ENCODE results near the gene NSDHL. TPM values are rescaled to one million over a fixed set of nuclear protein-coding genes. Genes with fewer than 3 reads are reported as not detected.
"Not testable (repeated sequence)": the region's sequence is repeated elsewhere in the genome, so short reads cannot be mapped to it uniquely, and the experiment has no call there.

The NSDHL gene
- total RNA-seq, 2 donors from 2014 or later = 21.1 to 22.2 TPM

DNA sequence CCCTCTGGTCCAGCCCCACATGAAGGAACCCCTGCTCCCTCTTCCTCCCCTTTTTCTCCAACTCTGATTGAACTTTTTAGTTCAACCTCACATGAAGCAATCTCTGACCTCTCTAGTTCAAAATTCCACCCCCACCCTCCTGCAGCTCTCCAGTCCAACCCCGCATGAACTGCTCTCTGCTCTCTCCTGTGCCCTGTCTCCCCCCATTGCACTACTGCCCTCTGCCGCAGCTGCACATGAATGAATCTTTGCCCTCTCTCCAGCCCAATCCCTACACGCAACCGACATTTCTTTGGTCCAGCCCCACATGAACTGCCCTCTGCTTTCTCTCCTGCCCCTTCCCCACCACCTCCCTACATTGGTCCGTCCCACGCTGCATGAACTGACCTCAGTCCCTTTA is 7.2 kb upstream of the NSDHL start:
- ATAC-seq (no peak), DNase-seq (ENCODE audit: low spot score) (no peak)
- Mint-ChIP-seq H3K36me3 (no peaks in the 10 kb centered on the region), H3K9me3 (no peaks in the 10 kb centered on the region), H3K27me3 (peaks cover 7 to 11% of the 10 kb centered on the region in 2 donors), H3K4me3 (no peak overlapping the region), H3K4me1 (ENCODE audit: low read depth in 2 of 2) (no peaks in the 10 kb centered on the region), H3K27ac (no peak overlapping the region)

DNA sequence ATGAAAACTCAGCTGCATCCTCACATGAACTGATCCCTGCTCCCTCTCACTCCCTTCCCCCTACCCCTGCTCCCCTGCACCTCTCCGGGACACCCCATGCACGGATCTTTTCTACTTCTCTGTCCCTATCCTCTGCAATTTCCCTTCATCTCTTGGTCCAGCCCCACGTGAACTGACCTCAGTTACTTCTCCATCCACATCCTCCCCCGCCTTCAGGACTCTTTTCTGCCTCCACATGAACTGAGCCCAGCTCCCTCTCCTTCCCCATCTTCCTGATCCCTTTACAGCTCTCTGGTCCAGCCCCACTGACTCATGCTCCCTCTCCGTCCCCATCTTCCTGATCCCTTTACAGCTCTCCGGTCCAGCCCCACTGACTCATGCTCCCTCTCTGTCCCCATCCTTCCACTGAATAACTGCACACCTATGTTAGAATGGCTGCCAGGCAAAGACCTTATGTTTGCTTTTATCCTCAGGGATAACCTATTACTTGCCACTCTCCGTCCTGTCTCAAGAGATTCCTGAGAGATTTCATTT is 6.0 kb upstream of the NSDHL start:
- no peak for DNase-seq (ENCODE audit: low spot score)
- Mint-ChIP-seq H3K36me3 (no peaks in the 10 kb centered on the region), H3K9me3 (no peaks in the 10 kb centered on the region), H3K4me1 (ENCODE audit: low read depth in 2 of 2) (no peaks in the 10 kb centered on the region), H3K27me3 (peaks cover 7 to 11% of the 10 kb centered on the region in 2 donors), H3K27ac (no peak overlapping the region), H3K4me3 (no peak overlapping the region)
- no peak for ATAC-seq

DNA sequence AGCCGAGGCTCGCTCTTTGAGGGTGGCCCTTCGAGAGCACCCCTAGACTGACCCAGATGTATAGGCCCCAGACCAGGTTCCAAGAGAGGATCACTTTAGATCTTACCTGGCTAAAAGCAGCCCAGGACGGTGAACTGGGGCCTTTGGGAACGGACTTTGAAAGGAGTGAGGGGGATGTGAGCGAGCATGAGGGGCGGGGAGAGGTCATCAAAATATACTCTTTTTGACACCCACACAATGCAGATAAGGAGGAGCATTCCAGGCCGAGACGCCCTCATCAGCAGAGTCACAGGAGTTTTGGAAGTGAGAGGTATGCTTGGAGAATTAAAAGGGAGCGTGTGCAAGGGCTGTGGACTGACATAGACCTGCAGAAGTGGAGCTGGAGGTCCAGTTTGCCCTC is 528 bp downstream of the NSDHL start:
- DNase-seq (ENCODE audit: low spot score) (no peak), ATAC-seq (no peak)
- Mint-ChIP-seq H3K4me3 (peak overlapping the region; percentile 95), H3K27me3 (no peaks in the 10 kb centered on the region), H3K36me3 (no peaks in the 10 kb centered on the region), H3K27ac (peak overlapping the region; percentile 77 to 93), H3K4me1 (ENCODE audit: low read depth in 2 of 2) (peaks cover 16 to 19% of the 10 kb centered on the region in 2 donors), H3K9me3 (no peaks in the 10 kb centered on the region)

DNA sequence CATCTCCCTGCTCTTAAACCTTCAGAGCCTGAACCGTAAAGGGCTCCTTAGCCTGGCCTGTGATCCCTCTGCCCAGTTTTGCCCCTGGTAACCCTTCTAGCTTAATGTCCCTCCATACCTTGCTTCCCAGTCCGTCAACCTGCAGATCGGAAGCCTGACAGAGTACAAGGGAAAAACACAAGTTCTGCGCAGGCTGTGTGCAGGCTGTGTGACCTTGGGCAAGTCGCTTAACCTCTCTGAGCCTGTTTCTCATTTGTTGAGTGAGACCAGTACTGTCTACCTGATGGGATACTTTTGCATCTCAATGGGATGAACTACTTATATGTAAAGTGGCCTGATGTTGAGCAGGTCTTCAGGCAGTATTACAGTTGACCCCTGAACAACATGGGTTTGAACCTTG is 1.7 kb downstream of the NSDHL start:
- Mint-ChIP-seq H3K27me3 (no peaks in the 10 kb centered on the region), H3K9me3 (no peaks in the 10 kb centered on the region), H3K36me3 (peaks cover 8% of the 10 kb centered on the region), H3K4me1 (ENCODE audit: low read depth in 2 of 2) (peaks cover 16 to 19% of the 10 kb centered on the region in 2 donors), H3K4me3 (peak overlapping the region; percentile 95), H3K27ac (peak overlapping the region in 1 of 2 donors; percentile 49)
- DNase-seq (ENCODE audit: low spot score) (no peak), ATAC-seq (no peak)

DNA sequence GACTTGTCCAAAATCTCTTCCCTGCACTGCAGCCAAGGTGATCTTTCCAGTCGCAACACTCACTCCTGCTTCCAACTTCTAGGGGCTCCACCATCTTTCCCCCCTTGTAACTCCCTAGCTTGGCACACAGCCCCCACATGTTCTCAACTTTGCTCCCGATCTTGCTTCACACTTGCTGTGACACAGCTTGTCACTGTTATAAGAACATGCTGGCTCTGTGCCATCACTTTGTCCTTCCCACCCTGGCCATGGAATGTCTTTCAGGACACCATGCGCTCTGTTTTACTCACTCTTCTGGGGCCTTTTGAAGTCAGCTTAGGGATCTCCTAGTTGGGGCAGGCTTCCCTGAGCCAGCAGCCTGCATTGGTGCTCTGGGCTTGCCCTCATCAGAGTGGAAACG is 2.5 kb downstream of the NSDHL start:
- H3K4me3 Mint-ChIP-seq = peak overlapping the region; percentile 95
- ATAC-seq = no peak
- peaks cover 21 to 22% of the 10 kb centered on the region in 2 donors for H3K4me1 Mint-ChIP-seq (ENCODE audit: low read depth in 2 of 2)
- no peak for DNase-seq (ENCODE audit: low spot score)
- no peak overlapping the region for H3K27ac Mint-ChIP-seq
- peaks cover 8% of the 10 kb centered on the region for H3K36me3 Mint-ChIP-seq
- no peaks in the 10 kb centered on the region for H3K9me3 Mint-ChIP-seq
- H3K27me3 Mint-ChIP-seq = peaks cover 0 to 2% of the 10 kb centered on the region in 2 donors

DNA sequence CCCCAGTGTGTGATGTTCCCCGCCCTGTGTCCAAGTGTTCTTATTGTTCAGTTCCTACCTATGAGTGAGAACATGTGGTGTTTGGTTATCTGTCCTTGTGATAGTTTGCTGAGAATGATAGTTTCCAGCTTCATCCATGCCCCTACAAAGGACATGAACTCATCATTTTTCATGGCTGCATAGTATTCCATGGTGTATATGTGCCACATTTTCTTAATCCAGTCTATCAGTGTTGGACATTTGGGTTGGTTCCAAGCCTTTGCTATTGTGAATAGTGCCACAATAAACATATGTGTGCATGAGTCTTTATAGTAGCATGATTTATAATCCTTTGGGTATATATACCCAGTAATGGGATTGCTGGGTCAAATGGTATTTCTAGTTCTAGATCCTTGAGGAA is 4.6 kb downstream of the NSDHL start:
- H3K4me3 Mint-ChIP-seq; DNase-seq (ENCODE audit: low spot score); H3K27ac Mint-ChIP-seq; H3K9me3 Mint-ChIP-seq; H3K27me3 Mint-ChIP-seq; ATAC-seq; H3K36me3 Mint-ChIP-seq: not testable (repeated sequence)
- peaks cover 24 to 27% of the 10 kb centered on the region in 2 donors for H3K4me1 Mint-ChIP-seq (ENCODE audit: low read depth in 2 of 2)

DNA sequence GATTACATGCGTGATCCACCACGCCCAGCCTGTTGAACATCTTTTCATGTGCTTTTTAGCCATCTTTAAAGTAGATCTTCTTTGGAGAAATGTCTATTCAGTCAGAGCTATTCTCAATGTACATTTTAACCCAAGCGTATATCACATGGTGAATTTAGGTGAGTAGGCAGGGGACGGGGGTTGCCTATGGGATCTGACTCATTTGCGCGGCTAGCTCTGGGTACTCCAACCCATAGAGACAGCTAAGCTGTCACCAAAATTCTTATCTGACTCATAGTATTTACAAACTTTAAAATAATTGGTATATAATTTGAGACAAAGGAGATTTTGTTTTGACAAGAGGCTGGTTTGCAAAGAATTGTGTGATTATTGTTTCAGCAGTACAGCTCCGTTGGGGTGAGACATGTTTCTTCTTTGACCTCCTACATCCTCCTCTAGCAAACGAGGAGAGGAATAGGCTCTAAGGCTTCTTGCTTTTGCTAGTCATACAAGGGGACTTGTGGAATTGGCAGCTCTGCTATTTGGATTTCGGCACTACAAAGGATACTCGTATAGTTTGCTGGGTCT is 12.0 kb downstream of the NSDHL start:
- no peak for DNase-seq (ENCODE audit: low spot score)
- no peak for ATAC-seq
- Mint-ChIP-seq H3K36me3 (no peaks in the 10 kb centered on the region), H3K4me3 (no peak overlapping the region), H3K27me3 (peaks cover 0 to 8% of the 10 kb centered on the region in 2 donors), H3K4me1 (ENCODE audit: low read depth in 2 of 2) (peaks cover 8 to 11% of the 10 kb centered on the region in 2 donors), H3K27ac (no peak overlapping the region), H3K9me3 (no peaks in the 10 kb centered on the region)

DNA sequence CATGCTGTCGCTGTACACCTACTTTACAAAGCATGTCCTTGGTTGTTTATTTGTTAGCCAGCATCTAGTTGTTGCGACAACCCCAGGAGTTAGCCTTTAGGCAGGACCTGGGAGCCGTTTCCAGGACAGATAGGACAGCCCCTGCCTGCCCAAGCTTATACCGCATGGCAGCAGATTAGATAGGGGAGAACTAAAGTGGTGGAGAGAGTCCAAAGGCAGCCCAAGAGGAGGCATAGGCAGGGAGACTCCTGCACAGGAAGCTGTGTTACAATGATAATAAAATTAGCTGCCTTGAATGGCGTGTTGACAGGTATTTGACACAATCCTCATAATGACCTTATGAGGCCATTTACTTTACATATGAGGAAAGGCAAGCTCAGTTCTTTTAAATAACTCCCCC is 13.0 kb downstream of the NSDHL start:
- Mint-ChIP-seq H3K36me3 (peaks cover 6% of the 10 kb centered on the region), H3K4me1 (ENCODE audit: low read depth in 2 of 2) (peaks cover 0 to 9% of the 10 kb centered on the region in 2 donors)
- no peak for ATAC-seq

DNA sequence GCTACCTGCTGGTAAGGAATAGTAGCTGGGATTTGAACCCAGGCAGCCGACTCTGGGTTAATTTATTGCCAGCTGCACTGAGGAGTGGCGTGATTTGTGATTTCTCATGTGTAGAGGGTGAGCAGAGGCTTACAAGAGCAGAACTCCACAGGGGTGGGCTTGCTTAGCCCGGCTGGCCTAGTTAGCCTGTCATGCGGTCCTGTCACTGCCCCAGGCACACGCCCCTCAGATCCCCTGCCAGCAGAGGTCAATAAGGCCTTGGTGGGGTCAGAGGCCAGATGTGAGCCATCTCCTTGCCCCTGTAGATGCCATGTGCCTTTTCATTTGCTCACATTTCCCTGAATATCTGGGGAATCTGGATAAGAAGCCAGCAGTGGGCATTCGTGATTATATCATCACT is 13.4 kb downstream of the NSDHL start:
- H3K36me3 Mint-ChIP-seq = peaks cover 7% of the 10 kb centered on the region
- H3K4me1 Mint-ChIP-seq (ENCODE audit: low read depth in 2 of 2) = peaks cover 0 to 11% of the 10 kb centered on the region in 2 donors
- no peak overlapping the region for H3K4me3 Mint-ChIP-seq
- ATAC-seq = no peak
- no peak for DNase-seq (ENCODE audit: low spot score)
- H3K27ac Mint-ChIP-seq = no peak overlapping the region
- H3K9me3 Mint-ChIP-seq = no peaks in the 10 kb centered on the region
- peaks cover 0 to 3% of the 10 kb centered on the region in 2 donors for H3K27me3 Mint-ChIP-seq

More for the DNA sequence above, 13.0 kb downstream of the NSDHL start:
- Mint-ChIP-seq H3K27me3 (peaks cover 0 to 3% of the 10 kb centered on the region in 2 donors), H3K4me3 (no peak overlapping the region), H3K27ac (no peak overlapping the region), H3K9me3 (no peaks in the 10 kb centered on the region)
- no peak for DNase-seq (ENCODE audit: low spot score)

DNA sequence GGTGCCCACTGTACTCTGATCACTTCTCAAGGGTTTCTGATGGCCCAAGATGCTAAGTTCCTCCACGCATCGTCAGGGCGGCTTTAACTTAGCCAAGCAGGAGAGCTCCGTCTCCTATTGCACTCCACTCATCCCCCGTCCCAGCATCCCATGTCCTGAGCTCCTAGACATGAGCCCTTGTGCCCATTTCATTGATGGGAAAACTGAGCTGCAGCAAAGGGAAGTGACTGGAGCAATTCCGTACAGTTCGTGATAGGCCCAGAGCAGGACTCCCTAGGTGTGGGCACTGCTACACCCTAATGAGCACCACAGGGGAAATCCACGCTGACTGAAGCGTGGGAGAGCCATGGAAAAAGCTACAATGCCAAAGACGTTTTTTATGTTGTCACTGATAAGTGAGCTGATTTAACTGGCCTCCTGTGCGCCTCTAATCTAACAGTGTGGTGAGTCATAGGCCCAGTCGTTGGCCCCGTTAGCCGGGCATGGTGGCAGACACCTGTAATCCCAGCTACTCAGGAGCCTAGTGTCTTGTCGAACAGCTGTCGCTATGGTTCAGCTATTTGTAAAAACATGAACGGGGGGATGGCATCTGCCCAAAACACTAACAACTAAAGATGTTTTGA is 14.9 kb downstream of the NSDHL start:
- Mint-ChIP-seq H3K36me3 (peaks cover 7% of the 10 kb centered on the region), H3K4me1 (ENCODE audit: low read depth in 2 of 2) (peaks cover 0 to 8% of the 10 kb centered on the region in 2 donors), H3K9me3 (no peaks in the 10 kb centered on the region), H3K27ac (no peak overlapping the region), H3K4me3 (no peak overlapping the region), H3K27me3 (no peaks in the 10 kb centered on the region)
- DNase-seq (ENCODE audit: low spot score) (no peak), ATAC-seq (no peak)

DNA sequence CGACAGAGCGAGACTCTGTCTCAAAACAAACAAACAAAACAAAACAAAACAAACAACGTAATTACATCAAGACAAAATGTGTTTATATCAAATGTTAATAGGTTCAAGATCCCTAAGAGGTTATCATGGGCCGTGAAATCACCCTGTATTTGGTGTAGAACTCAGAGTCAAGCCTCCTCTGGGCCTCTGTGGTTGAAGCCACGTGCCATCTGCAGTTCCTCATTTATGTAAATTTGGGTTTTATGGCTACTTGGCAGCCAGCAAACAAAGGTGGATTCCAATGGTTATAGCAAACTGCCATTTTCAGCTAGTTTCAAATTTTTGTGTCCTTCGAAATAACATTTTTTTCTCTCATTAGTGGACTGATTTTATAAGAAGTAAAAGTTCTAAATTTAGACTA is 16.4 kb downstream of the NSDHL start:
- no peak overlapping the region for H3K27ac Mint-ChIP-seq
- no peak for DNase-seq (ENCODE audit: low spot score)
- no peaks in the 10 kb centered on the region for H3K27me3 Mint-ChIP-seq
- H3K36me3 Mint-ChIP-seq = peaks cover 19% of the 10 kb centered on the region
- H3K4me3 Mint-ChIP-seq = no peak overlapping the region
- peaks cover 0 to 6% of the 10 kb centered on the region in 2 donors for H3K4me1 Mint-ChIP-seq (ENCODE audit: low read depth in 2 of 2)
- no peak for ATAC-seq
- H3K9me3 Mint-ChIP-seq = no peaks in the 10 kb centered on the region

DNA sequence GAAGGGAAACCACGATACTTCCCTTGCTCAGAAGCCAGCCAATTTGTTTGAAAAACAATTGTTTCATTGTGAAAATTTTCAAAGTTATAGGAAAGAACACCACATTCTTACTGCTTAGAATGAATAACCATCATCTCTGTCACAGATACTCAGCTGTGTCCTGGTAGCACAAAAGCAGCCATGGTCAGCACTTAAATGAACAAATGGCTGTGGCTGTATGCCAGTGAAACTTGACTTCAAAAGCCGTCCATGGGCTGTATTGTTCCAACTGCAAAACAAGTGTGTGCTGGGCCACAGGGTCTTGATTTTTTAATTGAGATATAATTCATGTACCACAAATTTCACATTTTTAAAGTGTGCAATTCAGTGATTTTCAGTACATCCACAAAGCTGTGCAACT is 19.6 kb downstream of the NSDHL start:
- ATAC-seq (no peak), DNase-seq (ENCODE audit: low spot score) (no peak)
- Mint-ChIP-seq H3K4me1 (ENCODE audit: low read depth in 2 of 2) (peaks cover 0 to 5% of the 10 kb centered on the region in 2 donors), H3K4me3 (no peak overlapping the region), H3K36me3 (peaks cover 19% of the 10 kb centered on the region), H3K27ac (no peak overlapping the region), H3K9me3 (no peaks in the 10 kb centered on the region), H3K27me3 (no peaks in the 10 kb centered on the region)

DNA sequence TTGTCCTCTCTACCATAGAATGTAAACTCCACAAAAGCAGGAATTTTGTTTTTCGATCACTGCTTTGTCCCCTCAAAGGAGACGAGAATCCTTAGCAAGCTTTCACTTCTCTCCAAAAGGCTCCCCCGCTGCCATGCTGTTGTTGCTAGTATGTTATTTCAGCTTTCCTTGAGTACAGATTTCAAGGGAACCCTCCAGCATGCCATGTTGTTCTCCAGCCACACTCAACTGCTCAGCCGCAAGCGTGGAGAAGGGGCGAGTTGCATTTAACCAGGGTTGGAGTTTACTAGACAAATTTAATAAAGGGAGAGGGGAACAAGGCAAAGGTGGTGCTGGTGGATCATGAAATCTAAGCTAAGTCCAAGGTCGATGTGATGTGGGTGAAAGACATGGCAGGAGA is 23.1 kb downstream of the NSDHL start:
- H3K4me1 Mint-ChIP-seq (ENCODE audit: low read depth in 2 of 2) = peaks cover 0 to under 1% of the 10 kb centered on the region in 2 donors
- DNase-seq (ENCODE audit: low spot score) = no peak
- no peak overlapping the region for H3K27ac Mint-ChIP-seq
- no peak overlapping the region for H3K4me3 Mint-ChIP-seq
- no peaks in the 10 kb centered on the region for H3K9me3 Mint-ChIP-seq
- peaks cover 12% of the 10 kb centered on the region for H3K36me3 Mint-ChIP-seq
- no peak for ATAC-seq
- peaks cover 0 to 2% of the 10 kb centered on the region in 2 donors for H3K27me3 Mint-ChIP-seq

DNA sequence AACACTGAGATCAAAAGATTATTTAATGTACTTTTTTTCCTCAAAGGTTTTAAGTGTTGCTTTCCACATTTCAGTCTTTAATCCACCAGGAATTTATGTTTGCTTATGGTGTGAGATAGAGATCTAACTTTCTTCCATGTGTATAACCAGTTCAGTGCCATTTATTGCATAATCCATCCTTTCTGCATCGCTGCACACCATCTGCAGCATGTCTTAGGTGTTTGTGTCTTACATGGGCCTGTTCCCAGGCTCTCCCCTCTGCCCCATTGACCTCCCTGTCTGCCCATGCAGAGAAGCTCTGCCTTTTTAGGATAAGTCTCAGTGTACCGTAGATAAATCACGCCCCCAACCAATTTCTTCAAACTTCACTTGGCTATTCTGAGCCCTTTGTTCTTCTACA is 30.3 kb downstream of the NSDHL start:
- H3K36me3 Mint-ChIP-seq = peaks cover 6% of the 10 kb centered on the region
- ATAC-seq (no peak), DNase-seq (ENCODE audit: low spot score) (no peak)
- H3K4me3 Mint-ChIP-seq = no peak overlapping the region
- no peaks in the 10 kb centered on the region for H3K9me3 Mint-ChIP-seq
- no peak overlapping the region for H3K27ac Mint-ChIP-seq
- H3K27me3 Mint-ChIP-seq = peaks cover 0 to 4% of the 10 kb centered on the region in 2 donors
- no peaks in the 10 kb centered on the region for H3K4me1 Mint-ChIP-seq (ENCODE audit: low read depth in 2 of 2)
